Measurements from ENCODE around the gene PTPRN2. TPM values are rescaled to one million over a fixed set of nuclear protein-coding genes. Genes with fewer than 3 reads are reported as not detected.

The PTPRN2 gene
- total RNA-seq, 3 donors from 2014 or later = 0.43 to 0.66 (median 0.63) TPM

DNA sequence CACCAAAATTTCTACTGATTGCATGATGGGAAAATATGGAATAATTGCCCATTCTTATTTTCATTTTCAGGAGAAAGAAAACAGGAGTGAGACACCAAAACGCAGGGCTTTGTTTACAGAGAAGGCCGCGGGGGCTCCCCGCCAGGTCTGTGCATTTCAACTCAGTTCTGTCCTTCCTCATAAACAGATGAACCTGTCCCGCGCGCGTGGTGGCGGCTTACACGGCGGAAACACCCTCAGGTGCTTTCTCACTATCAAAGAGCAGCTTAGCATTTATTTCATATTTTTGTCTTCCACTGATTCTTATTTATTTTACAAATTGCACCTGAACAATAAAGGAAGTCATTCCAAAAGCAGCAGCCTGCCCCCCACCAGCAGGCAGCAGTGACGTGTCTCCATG, 579.4 kb downstream of the PTPRN2 start:
- no peaks in the 10 kb centered on the region for H3K9me3 Mint-ChIP-seq
- no peak overlapping the region for H3K4me3 Mint-ChIP-seq
- no peaks in the 10 kb centered on the region for H3K36me3 Mint-ChIP-seq (ENCODE audit: insufficient read depth)
- ATAC-seq (no peak), DNase-seq (no peak)
- peaks cover 1% of the 10 kb centered on the region for H3K27me3 Mint-ChIP-seq (ENCODE audit: low read depth)
- peaks cover 15% of the 10 kb centered on the region for H3K4me1 Mint-ChIP-seq (ENCODE audit: low read depth)

DNA sequence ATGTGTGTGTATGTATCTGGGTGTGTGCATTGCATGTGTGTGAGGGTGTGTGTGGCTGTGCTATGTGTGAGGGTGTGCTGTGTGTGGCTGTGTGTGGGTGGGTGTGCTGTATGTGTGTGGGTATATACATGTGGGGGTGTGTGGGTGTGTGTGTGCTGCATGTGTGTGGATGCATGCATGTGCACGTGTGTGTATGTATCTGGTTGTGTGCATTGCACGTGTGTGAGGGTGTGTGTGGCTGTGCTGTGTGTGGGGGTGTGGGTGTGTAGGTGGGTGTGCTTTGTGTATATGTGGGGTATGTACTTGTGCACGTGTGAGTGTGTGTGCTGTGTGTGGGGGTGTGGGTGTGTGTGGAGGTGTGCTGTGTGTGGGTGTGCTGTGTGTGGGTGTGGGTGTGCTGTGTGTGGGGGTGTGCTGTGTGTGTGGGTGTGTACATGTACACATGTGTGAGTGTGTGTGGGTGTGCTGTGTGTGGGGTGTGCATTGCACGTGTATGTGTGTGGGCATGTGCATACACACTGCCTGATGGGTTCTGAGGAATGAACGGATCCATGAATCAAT, 579.8 kb downstream of the PTPRN2 start:
- no peak overlapping the region for H3K4me3 Mint-ChIP-seq
- no peaks in the 10 kb centered on the region for H3K9me3 Mint-ChIP-seq
- H3K4me1 Mint-ChIP-seq (ENCODE audit: low read depth) = peaks cover 15% of the 10 kb centered on the region
- peaks cover 1% of the 10 kb centered on the region for H3K27me3 Mint-ChIP-seq (ENCODE audit: low read depth)
- no peak for DNase-seq
- H3K36me3 Mint-ChIP-seq (ENCODE audit: insufficient read depth) = no peaks in the 10 kb centered on the region
- no peak for ATAC-seq

DNA sequence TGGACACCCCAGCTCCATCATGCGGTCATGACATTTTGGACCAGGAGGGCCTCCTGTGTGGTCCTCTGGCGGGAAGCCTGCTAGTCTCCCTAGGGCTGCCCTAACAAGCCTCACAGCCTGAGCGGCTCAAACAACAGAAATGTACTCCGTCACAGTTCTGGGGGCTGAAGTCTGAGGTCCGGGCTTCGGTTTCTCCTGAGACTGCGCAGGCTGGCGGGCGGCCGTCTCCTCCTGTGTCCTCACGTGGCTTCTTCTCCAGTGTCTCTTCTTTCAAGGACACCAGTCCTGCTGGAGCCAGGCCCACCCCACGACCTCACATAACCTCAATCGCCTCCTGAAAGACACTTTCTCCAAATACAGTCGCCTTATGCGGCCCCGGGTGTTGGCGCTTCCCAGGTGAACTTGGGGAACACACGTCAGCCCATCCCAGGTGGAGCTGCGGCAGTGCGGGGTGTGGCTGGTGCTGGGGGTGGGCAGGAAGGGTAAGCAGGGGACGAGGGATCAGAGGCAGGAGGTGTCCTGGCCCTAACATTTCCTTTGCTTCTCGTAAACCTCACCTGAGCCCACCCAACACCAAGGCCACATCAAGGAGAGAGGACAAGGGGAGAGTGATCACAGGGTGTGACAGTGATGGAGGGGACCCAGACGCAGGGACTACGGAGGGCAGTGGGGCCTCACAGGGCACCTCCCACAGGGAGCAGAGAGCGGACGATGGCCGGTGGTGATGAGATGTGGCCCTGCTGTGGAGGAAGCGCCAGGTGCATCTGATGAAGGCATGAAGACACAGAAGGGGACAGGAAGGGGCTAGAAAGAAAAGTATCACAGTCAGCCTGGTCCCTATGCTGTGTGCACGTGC, 580.6 kb downstream of the PTPRN2 start:
- H3K4me3 Mint-ChIP-seq = no peak overlapping the region
- peaks cover 1% of the 10 kb centered on the region for H3K27me3 Mint-ChIP-seq (ENCODE audit: low read depth)
- H3K9me3 Mint-ChIP-seq = no peaks in the 10 kb centered on the region
- DNase-seq (no peak), ATAC-seq (no peak)
- no peaks in the 10 kb centered on the region for H3K36me3 Mint-ChIP-seq (ENCODE audit: insufficient read depth)
- peaks cover 12% of the 10 kb centered on the region for H3K4me1 Mint-ChIP-seq (ENCODE audit: low read depth)

- Mint-ChIP-seq H3K4me1 (ENCODE audit: low read depth) (no peaks in the 10 kb centered on the region), H3K36me3 (ENCODE audit: insufficient read depth) (no peaks in the 10 kb centered on the region), H3K9me3 (no peaks in the 10 kb centered on the region), H3K4me3 (no peak overlapping the region), H3K27me3 (ENCODE audit: low read depth) (peaks cover 1% of the 10 kb centered on the region)
- DNase-seq (no peak), ATAC-seq (no peak)
Observed at GRCh38 chr7:158005531-158005930, 582.1 kb downstream of the PTPRN2 start.

DNA sequence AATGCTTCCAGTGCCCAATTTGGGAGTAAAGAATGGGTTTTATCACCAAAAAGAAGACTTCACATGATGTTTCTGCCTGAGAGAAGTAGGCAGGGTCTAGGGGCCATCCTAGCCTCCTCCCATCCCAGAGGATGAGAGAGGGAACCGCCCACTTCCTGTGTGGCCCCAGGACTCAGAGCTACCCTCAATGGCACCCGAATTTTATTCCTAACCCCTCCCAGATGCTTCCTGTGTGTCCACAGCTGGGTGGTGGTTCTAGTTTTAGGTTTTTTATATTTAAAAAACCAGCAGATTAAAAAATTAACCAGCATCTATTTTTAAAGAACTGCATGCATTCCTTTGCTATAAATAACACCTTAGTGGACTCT, 583.5 kb downstream of the PTPRN2 start:
- Mint-ChIP-seq H3K4me1 (ENCODE audit: low read depth) (no peaks in the 10 kb centered on the region), H3K4me3 (no peak overlapping the region), H3K27me3 (ENCODE audit: low read depth) (peaks cover 1% of the 10 kb centered on the region), H3K36me3 (ENCODE audit: insufficient read depth) (no peaks in the 10 kb centered on the region), H3K9me3 (no peaks in the 10 kb centered on the region)
- ATAC-seq (no peak), DNase-seq (no peak)

DNA sequence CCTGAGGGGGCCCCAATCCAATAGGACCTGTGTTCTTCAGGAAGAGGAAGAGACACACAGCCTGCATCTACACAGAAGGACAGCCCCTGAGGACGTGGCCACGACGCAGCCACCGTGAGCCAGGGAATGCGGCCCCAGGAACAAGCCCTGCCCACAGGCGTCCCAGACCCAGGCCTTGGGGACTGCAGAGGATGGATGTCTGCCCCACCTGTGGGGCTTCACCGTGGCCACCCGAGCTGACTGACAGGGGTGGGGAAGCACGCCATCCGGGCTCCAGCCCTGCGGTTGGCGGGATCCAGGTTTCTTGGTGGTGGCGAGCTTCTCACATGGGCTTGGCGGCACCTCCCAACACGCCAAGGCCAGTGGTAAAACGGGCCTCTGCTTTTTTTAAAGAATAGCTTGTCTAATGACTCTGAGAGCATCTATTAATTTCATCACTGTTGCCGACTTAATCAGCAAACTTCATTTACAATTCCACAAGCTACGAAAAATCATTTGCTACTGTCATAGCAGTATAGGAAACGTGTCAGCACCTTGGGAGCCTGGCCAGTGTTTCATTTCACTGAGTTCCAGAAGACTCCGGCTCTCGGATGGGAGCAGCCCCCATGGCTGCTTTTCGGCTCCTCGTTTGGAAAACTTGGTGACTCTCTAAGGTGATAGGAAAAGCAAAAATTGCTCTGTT, 584.0 kb downstream of the PTPRN2 start:
- Mint-ChIP-seq H3K9me3 (no peaks in the 10 kb centered on the region), H3K36me3 (ENCODE audit: insufficient read depth) (no peaks in the 10 kb centered on the region), H3K27me3 (ENCODE audit: low read depth) (peaks cover 1% of the 10 kb centered on the region), H3K4me1 (ENCODE audit: low read depth) (no peaks in the 10 kb centered on the region), H3K4me3 (no peak overlapping the region)
- no peak for DNase-seq
- no peak for ATAC-seq

GRCh38 chr7:158002486-158003080, 585.0 kb downstream of the PTPRN2 start:
- no peak for DNase-seq
- peaks cover 1% of the 10 kb centered on the region for H3K27me3 Mint-ChIP-seq (ENCODE audit: low read depth)
- H3K9me3 Mint-ChIP-seq = no peaks in the 10 kb centered on the region
- ATAC-seq = no peak
- no peaks in the 10 kb centered on the region for H3K4me1 Mint-ChIP-seq (ENCODE audit: low read depth)
- no peak overlapping the region for H3K4me3 Mint-ChIP-seq
- no peaks in the 10 kb centered on the region for H3K36me3 Mint-ChIP-seq (ENCODE audit: insufficient read depth)

DNA sequence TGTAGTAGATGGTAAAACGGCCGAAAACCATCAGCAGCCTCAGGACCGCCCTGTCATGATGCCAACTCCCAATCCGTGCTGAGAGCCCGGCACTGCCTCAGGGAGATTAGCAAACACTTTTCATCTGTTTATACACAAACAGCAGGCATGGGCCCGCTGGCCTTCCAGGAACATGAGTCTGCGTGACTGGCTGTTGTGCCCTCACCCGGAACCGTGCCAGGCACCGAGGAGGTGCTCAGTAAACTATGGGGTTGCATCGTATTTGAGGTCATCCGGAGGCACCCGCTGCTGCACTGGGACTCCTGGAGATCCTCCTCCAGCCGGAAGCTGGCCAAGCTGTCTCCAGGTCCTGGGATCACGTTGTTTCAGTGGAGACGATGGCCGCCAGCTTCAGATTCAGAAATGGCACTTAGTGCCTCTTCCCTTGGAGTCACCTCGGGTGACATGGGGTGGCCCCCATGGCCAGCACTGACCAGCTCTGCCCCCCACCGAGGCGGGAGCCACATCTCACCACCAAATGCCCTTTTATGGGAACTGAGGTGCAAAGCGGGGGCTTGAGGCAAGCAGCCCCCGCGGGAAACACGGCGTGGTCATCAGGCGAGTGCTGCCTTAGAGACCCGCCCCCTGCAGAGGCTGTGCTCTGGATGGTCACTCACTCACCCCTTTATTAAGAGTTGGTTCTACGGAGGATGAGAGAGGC, 585.9 kb downstream of the PTPRN2 start:
- ATAC-seq (no peak), DNase-seq (no peak)
- H3K27me3 Mint-ChIP-seq (ENCODE audit: low read depth) = peaks cover 1% of the 10 kb centered on the region
- H3K9me3 Mint-ChIP-seq = no peaks in the 10 kb centered on the region
- no peak overlapping the region for H3K4me3 Mint-ChIP-seq
- no peaks in the 10 kb centered on the region for H3K4me1 Mint-ChIP-seq (ENCODE audit: low read depth)
- H3K36me3 Mint-ChIP-seq (ENCODE audit: insufficient read depth) = no peaks in the 10 kb centered on the region

GRCh38 chr7:158001003-158001402, 586.6 kb downstream of the PTPRN2 start:
- no peaks in the 10 kb centered on the region for H3K4me1 Mint-ChIP-seq (ENCODE audit: low read depth)

GRCh38 chr7:158000160-158000559, 587.5 kb downstream of the PTPRN2 start:
- no peaks in the 10 kb centered on the region for H3K27me3 Mint-ChIP-seq (ENCODE audit: low read depth)
- H3K4me1 Mint-ChIP-seq (ENCODE audit: low read depth) = no peaks in the 10 kb centered on the region
- DNase-seq = no peak
- no peak overlapping the region for H3K4me3 Mint-ChIP-seq
- no peaks in the 10 kb centered on the region for H3K36me3 Mint-ChIP-seq (ENCODE audit: insufficient read depth)
- no peaks in the 10 kb centered on the region for H3K9me3 Mint-ChIP-seq
- no peak for ATAC-seq

More at GRCh38 chr7:158001003-158001402, 586.6 kb downstream of the PTPRN2 start:
- H3K9me3 Mint-ChIP-seq = no peaks in the 10 kb centered on the region
- H3K36me3 Mint-ChIP-seq (ENCODE audit: insufficient read depth) = no peaks in the 10 kb centered on the region
- peaks cover 1% of the 10 kb centered on the region for H3K27me3 Mint-ChIP-seq (ENCODE audit: low read depth)
- DNase-seq (no peak), ATAC-seq (no peak)
- H3K4me3 Mint-ChIP-seq = no peak overlapping the region

GRCh38 chr7:157998884-157999552, 588.6 kb downstream of the PTPRN2 start:
- H3K4me3 Mint-ChIP-seq = no peak overlapping the region
- H3K4me1 Mint-ChIP-seq (ENCODE audit: low read depth) = no peaks in the 10 kb centered on the region
- H3K27me3 Mint-ChIP-seq (ENCODE audit: low read depth) = no peaks in the 10 kb centered on the region

DNA sequence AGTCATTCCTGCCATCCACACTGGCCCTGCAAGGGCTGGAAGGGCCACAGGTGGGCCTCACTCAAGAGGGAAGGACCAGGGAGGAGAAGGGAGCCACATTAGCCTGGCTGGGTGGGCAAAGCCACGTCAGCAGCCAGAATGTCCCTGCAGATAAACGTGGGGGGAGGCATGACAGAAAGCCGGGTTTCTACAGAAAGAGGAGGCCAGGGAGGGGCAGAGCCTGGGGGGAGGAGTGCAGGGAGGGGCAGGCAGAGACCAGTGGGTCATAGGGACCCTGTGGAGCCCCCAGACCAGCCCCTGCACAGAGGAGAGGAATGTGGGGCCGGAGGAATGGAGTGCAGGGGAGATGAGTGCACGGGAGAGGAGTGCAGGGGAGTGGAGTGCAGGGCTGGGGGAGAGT, 590.2 kb downstream of the PTPRN2 start:
- Mint-ChIP-seq H3K4me1 (ENCODE audit: low read depth) (no peaks in the 10 kb centered on the region), H3K9me3 (no peaks in the 10 kb centered on the region), H3K4me3 (no peak overlapping the region), H3K36me3 (ENCODE audit: insufficient read depth) (no peaks in the 10 kb centered on the region), H3K27me3 (ENCODE audit: low read depth) (peaks cover 2% of the 10 kb centered on the region)
- ATAC-seq = no peak
- DNase-seq = no peak

More at GRCh38 chr7:157998884-157999552, 588.6 kb downstream of the PTPRN2 start:
- Mint-ChIP-seq H3K9me3 (no peaks in the 10 kb centered on the region), H3K36me3 (ENCODE audit: insufficient read depth) (no peaks in the 10 kb centered on the region)
- ATAC-seq = no peak
- DNase-seq = no peak

DNA sequence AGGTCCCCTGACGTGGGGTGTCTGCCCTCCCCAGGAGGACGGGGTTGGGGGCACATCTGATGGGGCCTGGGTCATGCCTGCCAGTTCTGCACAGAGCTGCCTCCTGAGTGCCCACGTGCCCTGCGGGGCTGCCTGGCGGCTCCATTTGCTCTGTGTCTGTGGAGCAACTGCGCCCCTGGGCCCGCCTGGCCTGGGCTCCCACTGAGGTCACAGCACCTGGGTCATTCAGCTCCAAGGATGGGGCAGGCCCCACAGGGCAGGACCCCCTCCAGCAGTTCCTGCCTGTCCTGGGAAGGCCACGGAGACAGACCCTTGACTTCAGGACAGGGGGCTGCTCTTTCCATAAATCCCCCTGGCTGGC, 590.6 kb downstream of the PTPRN2 start:
- Mint-ChIP-seq H3K36me3 (ENCODE audit: insufficient read depth) (no peaks in the 10 kb centered on the region), H3K27me3 (ENCODE audit: low read depth) (peaks cover 2% of the 10 kb centered on the region), H3K4me1 (ENCODE audit: low read depth) (no peaks in the 10 kb centered on the region), H3K4me3 (no peak overlapping the region), H3K9me3 (no peaks in the 10 kb centered on the region)
- DNase-seq (no peak), ATAC-seq (no peak)

Measured in activated T-cell treated with anti-CD3 and anti-CD28 coated beads, Interleukin-2, amount 50 U/mL, for 4 hours (primary cell).